Measurements from ENCODE around the gene ACP1. TPM values are rescaled to one million over a fixed set of nuclear protein-coding genes. Genes with fewer than 3 reads are reported as not detected.

ACP1 gene
- total RNA-seq: 77.2 TPM
- polyA plus RNA-seq: 100 to 1,000 TPM; 162 to 175 (median 167) TPM

DNA sequence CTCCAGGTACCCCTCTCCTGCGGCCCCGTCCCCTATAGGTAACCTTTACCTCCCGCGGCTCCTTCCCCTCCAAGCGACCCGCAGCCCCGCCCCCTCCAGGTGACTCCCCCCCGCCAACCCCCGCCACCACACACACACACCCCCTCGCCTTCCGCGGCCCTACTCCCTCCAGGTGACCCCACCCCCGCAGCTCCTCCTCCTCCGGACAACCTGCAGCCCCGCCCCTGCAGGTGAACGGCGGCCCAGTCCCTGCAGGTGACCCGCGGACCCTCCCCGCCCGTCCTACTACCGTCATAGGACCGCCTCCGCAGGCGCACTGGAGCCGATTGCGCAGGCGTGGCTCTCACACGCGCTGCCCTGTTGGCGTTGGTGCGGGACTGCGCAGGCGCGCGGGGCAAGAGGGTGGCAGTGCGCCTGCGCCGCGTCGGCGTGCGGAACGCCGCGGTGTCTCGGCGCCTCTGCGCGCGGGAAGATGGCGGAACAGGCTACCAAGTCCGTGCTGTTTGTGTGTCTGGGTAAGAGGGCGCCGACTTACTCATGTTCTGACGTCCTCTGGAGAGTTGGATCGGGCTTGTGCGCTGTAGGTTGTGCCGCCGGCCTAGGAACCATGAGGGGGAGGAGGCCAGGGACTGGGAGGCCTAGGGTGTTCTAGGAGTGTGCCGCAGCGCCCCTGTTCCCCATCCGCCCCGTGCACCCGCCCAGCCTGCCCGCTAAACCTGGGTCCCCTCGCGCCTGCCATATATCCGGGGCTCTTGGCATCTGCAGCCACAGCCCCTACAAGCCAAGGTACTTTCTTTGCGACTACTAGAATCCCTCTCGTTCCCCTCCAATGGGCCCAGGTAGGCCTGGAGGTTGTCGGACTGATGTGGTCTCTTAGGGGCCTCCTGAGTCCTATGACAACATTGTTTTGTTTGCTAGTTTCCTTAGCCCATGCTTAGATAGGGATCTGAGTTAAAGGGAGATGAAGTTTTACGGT, at the start of gene ACP1:
Gene ACP1 (plus strand): TSS at position 455 of the 976 bp plus-strand sequence. CDS start 18 bp downstream, at position 473.
- peaks cover 0 to 3% (median 0%) of the 10 kb centered on the region in 7 donors for H3K9me3 Mint-ChIP-seq
- Histone ChIP-seq H3K36me3 (ENCODE audit: control insufficient read depth, insufficient read depth, low read length) (no peaks in the 10 kb centered on the region), H3K9me3 (ENCODE audit: control insufficient read depth in 2 of 2, low read length in 2 of 2) (no peaks in the 10 kb centered on the region), H3K27ac (ENCODE audit: insufficient read depth, low read length, poor library complexity, severe bottlenecking) (peak within 1 kb of the TSS; percentile 89), H3K4me3 (ENCODE audit: low read depth, low read length) (peak within 1 kb of the TSS; percentile 91), H3K27me3 (ENCODE audit: control insufficient read depth, insufficient read depth, low read length) (no peaks in the 10 kb centered on the region), H3K4me1 (ENCODE audit: control insufficient read depth, insufficient read depth, low read length, poor library complexity, severe bottlenecking) (peaks cover 39% of the 10 kb centered on the region)
- ATAC-seq (ENCODE audit: low read depth in 2 of 2) (peak; percentile 80 to 82), DNase-seq (peak; percentile 94 to 97 (median 96))
- H3K27ac Mint-ChIP-seq: peak within 1 kb of the TSS; percentile 93 to 98 (median 95)
- peaks cover 4% of the 10 kb centered on the region for H3K27me3 Mint-ChIP-seq
- H3K4me1 Mint-ChIP-seq: peaks cover 22 to 69% (median 31%) of the 10 kb centered on the region in 4 donors
- peak within 1 kb of the TSS; percentile 92 to 98 (median 94) for H3K4me3 Mint-ChIP-seq
- peaks cover 7% of the 10 kb centered on the region for H3K36me3 Mint-ChIP-seq

DNA sequence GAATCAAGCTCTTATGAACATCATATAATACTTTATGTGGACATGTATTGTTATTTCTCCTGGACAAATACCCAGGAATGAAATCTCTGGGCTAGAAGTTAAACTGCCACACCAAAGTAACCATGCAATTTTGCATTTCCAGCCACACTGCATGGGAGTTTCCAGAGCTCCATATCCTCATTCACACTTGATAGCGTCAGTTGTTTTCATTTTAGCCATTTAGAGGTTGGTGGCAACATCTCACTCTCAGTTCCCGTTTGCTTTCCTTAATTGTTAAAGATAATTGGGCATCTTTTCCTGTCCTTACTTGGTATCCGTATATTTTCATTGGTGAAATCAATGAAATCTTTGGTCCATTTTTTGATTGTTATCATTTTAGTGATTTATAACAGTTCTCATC, 48.7 kb upstream of the ACP1 start:
- peaks cover 0 to 4% (median 0%) of the 10 kb centered on the region in 7 donors for H3K9me3 Mint-ChIP-seq
- Histone ChIP-seq H3K9me3 (ENCODE audit: control insufficient read depth in 2 of 2, low read length in 2 of 2) (peaks cover 0 to 7% of the 10 kb centered on the region in 2 experiments), H3K4me1 (ENCODE audit: control insufficient read depth, insufficient read depth, low read length, poor library complexity, severe bottlenecking) (no peaks in the 10 kb centered on the region), H3K27me3 (ENCODE audit: control insufficient read depth, insufficient read depth, low read length) (no peaks in the 10 kb centered on the region), H3K27ac (ENCODE audit: insufficient read depth, low read length, poor library complexity, severe bottlenecking) (no peak overlapping the region), H3K36me3 (ENCODE audit: control insufficient read depth, insufficient read depth, low read length) (peaks cover 8% of the 10 kb centered on the region), H3K4me3 (ENCODE audit: low read depth, low read length) (no peak overlapping the region)
- peaks cover 10% of the 10 kb centered on the region for H3K36me3 Mint-ChIP-seq
- no peak overlapping the region for H3K27ac Mint-ChIP-seq
- ATAC-seq (ENCODE audit: low read depth in 2 of 2) (no peak), DNase-seq (no peak)
- peaks cover 6% of the 10 kb centered on the region for H3K27me3 Mint-ChIP-seq
- no peaks in the 10 kb centered on the region for H3K4me1 Mint-ChIP-seq
- H3K4me3 Mint-ChIP-seq: no peak overlapping the region

DNA sequence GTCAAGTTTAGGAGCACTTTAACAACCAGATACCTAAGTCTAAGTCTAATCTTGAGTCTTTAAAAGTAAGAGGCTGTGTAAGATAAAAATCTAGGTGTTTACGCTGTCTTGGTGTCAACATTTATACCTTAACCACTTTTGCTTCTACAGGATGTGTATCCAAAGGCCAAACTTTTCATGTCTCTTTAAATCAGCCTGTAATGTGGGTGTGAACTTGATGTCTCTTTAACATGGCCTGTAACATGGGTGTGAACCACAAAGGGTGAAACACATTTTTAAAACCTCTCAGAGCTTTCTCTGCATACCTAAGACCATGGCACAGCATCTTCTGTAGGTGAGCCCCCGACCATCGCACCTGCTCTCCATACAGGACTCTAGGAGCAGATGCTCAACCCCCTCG, 41.3 kb upstream of the ACP1 start:
- no peak overlapping the region for H3K4me3 Mint-ChIP-seq
- peaks cover 50% of the 10 kb centered on the region for H3K36me3 Mint-ChIP-seq
- H3K36me3 ChIP-seq (ENCODE audit: control insufficient read depth, insufficient read depth, low read length): peaks cover 42% of the 10 kb centered on the region
- no peak overlapping the region for H3K27ac ChIP-seq (ENCODE audit: insufficient read depth, low read length, poor library complexity, severe bottlenecking)
- peak in 1 of 3 donors; percentile 16 for DNase-seq
- no peak for ATAC-seq (ENCODE audit: low read depth in 2 of 2)
- H3K27me3 Mint-ChIP-seq: no peaks in the 10 kb centered on the region
- H3K4me3 ChIP-seq (ENCODE audit: low read depth, low read length): no peak overlapping the region
- peaks cover 0 to 2% (median 0%) of the 10 kb centered on the region in 7 donors for H3K9me3 Mint-ChIP-seq
- no peak overlapping the region for H3K27ac Mint-ChIP-seq
- H3K4me1 Mint-ChIP-seq: peaks cover 0 to 14% (median 3%) of the 10 kb centered on the region in 4 donors
- no peaks in the 10 kb centered on the region for H3K4me1 ChIP-seq (ENCODE audit: control insufficient read depth, insufficient read depth, low read length, poor library complexity, severe bottlenecking)
- H3K9me3 ChIP-seq (ENCODE audit: control insufficient read depth in 2 of 2, low read length in 2 of 2): no peaks in the 10 kb centered on the region
- H3K27me3 ChIP-seq (ENCODE audit: control insufficient read depth, insufficient read depth, low read length): no peaks in the 10 kb centered on the region

DNA sequence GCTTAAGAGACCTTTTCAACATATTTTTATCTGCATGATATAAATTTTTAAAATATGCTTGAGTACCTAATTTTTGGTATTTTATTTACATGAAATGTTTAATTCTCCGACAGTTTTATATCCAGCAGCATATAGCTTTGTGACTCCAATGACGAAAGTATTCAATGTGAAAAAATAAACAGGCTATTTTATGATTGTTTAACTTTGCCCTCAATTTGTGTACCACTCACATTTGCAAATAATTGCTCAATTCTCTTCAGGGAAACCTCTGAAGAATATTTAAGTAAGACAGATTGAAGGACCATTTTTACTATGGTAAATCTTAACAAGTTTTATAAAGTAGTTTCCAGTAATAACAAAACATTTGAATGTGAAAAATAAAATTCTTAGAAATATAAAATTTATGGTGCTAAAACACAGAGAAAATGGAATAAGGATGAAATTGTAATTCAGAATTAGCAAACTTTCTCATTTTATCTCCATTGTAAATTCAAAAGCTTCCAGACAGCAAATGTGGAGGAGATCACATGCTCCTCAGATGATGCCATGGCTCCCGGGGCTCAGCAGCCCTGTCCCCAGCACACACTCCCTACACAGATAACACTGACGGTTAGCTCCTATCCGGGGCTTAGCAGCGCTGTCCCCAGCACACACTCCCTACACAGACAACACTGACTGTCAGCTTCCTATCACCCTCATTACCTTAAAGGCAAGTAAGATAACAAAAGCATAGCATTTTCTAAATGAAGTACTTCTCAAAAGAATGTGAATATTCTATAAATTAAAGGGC, 40.6 kb upstream of the ACP1 start:
- Mint-ChIP-seq H3K9me3 (peaks cover 0 to 2% (median 0%) of the 10 kb centered on the region in 7 donors), H3K4me3 (no peak overlapping the region), H3K4me1 (peaks cover 0 to 14% (median 3%) of the 10 kb centered on the region in 4 donors), H3K27me3 (no peaks in the 10 kb centered on the region), H3K36me3 (peaks cover 56% of the 10 kb centered on the region), H3K27ac (no peak overlapping the region)
- no peaks in the 10 kb centered on the region for H3K9me3 ChIP-seq (ENCODE audit: control insufficient read depth in 2 of 2, low read length in 2 of 2)
- H3K27me3 ChIP-seq (ENCODE audit: control insufficient read depth, insufficient read depth, low read length): no peaks in the 10 kb centered on the region
- H3K4me3 ChIP-seq (ENCODE audit: low read depth, low read length): no peak overlapping the region
- no peak overlapping the region for H3K27ac ChIP-seq (ENCODE audit: insufficient read depth, low read length, poor library complexity, severe bottlenecking)
- no peak for ATAC-seq (ENCODE audit: low read depth in 2 of 2)
- no peaks in the 10 kb centered on the region for H3K4me1 ChIP-seq (ENCODE audit: control insufficient read depth, insufficient read depth, low read length, poor library complexity, severe bottlenecking)
- peaks cover 39% of the 10 kb centered on the region for H3K36me3 ChIP-seq (ENCODE audit: control insufficient read depth, insufficient read depth, low read length)
- DNase-seq: no peak

DNA sequence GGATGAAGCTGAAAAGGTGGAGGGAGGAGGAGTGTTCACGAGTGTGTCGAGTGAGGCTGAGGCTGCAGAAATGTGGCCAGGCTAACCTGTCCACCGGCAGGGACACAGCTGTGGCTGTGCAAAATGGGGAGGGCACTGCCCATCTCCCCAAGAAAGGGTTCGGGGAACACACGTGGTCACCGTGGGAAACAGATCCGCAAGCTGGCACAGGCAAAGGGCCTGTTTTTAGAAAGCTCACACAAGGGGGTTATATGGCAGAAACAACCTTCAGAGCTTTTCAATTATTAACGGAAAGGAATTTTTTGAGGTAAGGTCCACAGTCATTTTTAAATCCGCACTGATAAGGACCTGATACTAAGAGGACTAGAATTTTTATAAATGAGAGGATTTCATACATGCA, 36.6 kb upstream of the ACP1 start:
- H3K36me3 ChIP-seq (ENCODE audit: control insufficient read depth, insufficient read depth, low read length): peaks cover 43% of the 10 kb centered on the region
- no peaks in the 10 kb centered on the region for H3K4me1 ChIP-seq (ENCODE audit: control insufficient read depth, insufficient read depth, low read length, poor library complexity, severe bottlenecking)
- Mint-ChIP-seq H3K36me3 (peaks cover 64% of the 10 kb centered on the region), H3K4me3 (no peak overlapping the region), H3K27me3 (no peaks in the 10 kb centered on the region), H3K27ac (peak overlapping the region in 1 of 3 donors; percentile 38), H3K9me3 (peaks cover 0 to 2% (median 0%) of the 10 kb centered on the region in 7 donors), H3K4me1 (peaks cover 0 to 8% (median 2%) of the 10 kb centered on the region in 4 donors)
- DNase-seq (no peak), ATAC-seq (ENCODE audit: low read depth in 2 of 2) (no peak)
- no peaks in the 10 kb centered on the region for H3K9me3 ChIP-seq (ENCODE audit: control insufficient read depth in 2 of 2, low read length in 2 of 2)
- H3K27ac ChIP-seq (ENCODE audit: insufficient read depth, low read length, poor library complexity, severe bottlenecking): no peak overlapping the region
- H3K27me3 ChIP-seq (ENCODE audit: control insufficient read depth, insufficient read depth, low read length): no peaks in the 10 kb centered on the region
- H3K4me3 ChIP-seq (ENCODE audit: low read depth, low read length): no peak overlapping the region

DNA sequence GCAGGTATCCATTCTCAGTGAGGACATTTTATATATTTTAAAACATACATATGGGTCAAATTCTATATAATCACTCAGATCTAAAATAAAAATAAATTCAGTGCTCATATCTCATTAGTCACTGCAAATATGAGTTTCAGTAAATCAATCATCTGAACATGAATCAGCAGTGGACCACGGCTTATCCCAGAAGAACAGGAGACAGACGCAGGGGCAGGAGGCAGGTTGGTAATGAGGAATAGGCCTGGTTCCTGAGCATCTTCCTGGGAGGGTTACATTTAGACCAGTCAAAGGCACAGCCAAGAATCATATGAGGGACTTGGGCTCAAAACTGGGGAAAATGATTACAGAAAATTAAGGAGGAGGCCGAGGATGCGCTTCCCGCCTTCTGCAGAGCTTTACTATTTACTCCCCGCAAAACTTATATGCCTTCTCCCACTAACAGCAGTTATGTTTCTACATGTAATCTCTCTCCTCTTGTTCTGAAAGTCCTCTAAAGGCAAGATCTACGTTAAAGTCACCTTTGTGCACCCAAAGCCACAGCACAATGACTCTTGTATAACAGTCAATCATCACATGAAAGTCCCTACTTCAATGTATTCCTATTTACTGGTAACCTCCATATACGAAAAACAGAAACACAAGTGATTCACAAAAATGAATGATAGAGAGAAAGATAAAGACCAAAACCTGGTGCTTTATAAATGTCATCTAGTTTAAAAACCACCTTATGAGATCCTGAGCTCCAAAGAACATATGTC, 36.0 kb upstream of the ACP1 start:
- no peaks in the 10 kb centered on the region for H3K27me3 Mint-ChIP-seq
- H3K36me3 ChIP-seq (ENCODE audit: control insufficient read depth, insufficient read depth, low read length): peaks cover 46% of the 10 kb centered on the region
- no peak overlapping the region for H3K27ac ChIP-seq (ENCODE audit: insufficient read depth, low read length, poor library complexity, severe bottlenecking)
- H3K27ac Mint-ChIP-seq: peak overlapping the region in 2 of 3 donors; percentile 13 to 16
- H3K4me1 ChIP-seq (ENCODE audit: control insufficient read depth, insufficient read depth, low read length, poor library complexity, severe bottlenecking): no peaks in the 10 kb centered on the region
- peaks cover 64% of the 10 kb centered on the region for H3K36me3 Mint-ChIP-seq
- H3K4me3 ChIP-seq (ENCODE audit: low read depth, low read length): no peak overlapping the region
- H3K4me3 Mint-ChIP-seq: no peak overlapping the region
- peaks cover 0 to 3% (median 0%) of the 10 kb centered on the region in 4 donors for H3K4me1 Mint-ChIP-seq
- DNase-seq: no peak
- no peaks in the 10 kb centered on the region for H3K9me3 ChIP-seq (ENCODE audit: control insufficient read depth in 2 of 2, low read length in 2 of 2)
- H3K9me3 Mint-ChIP-seq: peaks cover 0 to 2% (median 0%) of the 10 kb centered on the region in 7 donors
- ATAC-seq (ENCODE audit: low read depth in 2 of 2): no peak
- H3K27me3 ChIP-seq (ENCODE audit: control insufficient read depth, insufficient read depth, low read length): no peaks in the 10 kb centered on the region
